Uterus (tissue), 2 donors: ENCODE measurements around the gene ATP6V1C2.

Experiments used
- POLR2A ChIP-seq, 2 donors: fragments of 450-650 bp; IDR thresholded peaks; one replicate each; pipeline ENCODE4 v1.6.1; 2016; ENCODE audit warnings: antibody characterized with exemption in 2 of 2, mild to moderate bottlenecking in 1 of 2, moderate library complexity in 1 of 2
- TF ChIP-seq, protein P1 (sequence below), 4 experiments: fragments of 200-600 bp in 2 of 4; fragments of 450-650 bp in 2 of 4; sonication (generic) in 2 of 4; IDR thresholded peaks; one replicate each; pipeline ENCODE4 v1.5.1; 2016 to 2019; ENCODE audit warnings: antibody characterized with exemption in 4 of 4, mild to moderate bottlenecking in 2 of 4, moderate library complexity in 1 of 4

DNA sequence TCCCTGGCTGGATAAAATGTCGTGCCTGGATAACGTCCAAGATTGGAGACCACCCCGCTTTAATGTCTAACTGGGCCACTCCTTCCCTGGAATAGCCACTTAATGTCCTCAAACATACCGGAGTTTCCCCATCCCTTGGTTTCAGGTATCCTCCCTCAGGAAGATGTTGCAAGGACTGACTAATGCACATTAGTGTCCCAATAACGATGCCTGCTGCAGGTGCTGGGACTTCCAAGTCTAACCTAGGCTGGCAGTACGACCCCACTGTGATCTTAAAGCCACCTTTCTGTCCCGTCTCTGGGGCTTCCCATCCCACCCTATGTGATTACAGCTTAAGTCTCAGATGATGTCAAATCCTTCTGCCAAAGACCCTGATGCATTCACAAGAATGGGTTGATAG lies 1.1 kb upstream of the ATP6V1C2 start:
- TF ChIP-seq, protein P1, sequence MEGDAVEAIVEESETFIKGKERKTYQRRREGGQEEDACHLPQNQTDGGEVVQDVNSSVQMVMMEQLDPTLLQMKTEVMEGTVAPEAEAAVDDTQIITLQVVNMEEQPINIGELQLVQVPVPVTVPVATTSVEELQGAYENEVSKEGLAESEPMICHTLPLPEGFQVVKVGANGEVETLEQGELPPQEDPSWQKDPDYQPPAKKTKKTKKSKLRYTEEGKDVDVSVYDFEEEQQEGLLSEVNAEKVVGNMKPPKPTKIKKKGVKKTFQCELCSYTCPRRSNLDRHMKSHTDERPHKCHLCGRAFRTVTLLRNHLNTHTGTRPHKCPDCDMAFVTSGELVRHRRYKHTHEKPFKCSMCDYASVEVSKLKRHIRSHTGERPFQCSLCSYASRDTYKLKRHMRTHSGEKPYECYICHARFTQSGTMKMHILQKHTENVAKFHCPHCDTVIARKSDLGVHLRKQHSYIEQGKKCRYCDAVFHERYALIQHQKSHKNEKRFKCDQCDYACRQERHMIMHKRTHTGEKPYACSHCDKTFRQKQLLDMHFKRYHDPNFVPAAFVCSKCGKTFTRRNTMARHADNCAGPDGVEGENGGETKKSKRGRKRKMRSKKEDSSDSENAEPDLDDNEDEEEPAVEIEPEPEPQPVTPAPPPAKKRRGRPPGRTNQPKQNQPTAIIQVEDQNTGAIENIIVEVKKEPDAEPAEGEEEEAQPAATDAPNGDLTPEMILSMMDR (IDR thresholded peaks at IDR 0.05), result no peak
- no peak for TF ChIP-seq POLR2A (IDR thresholded peaks at IDR 0.05)
